A204.1 (cell line): ENCODE results near the gene SPOCK1.

Experiments used
- FAIRE-seq: peaks from 2 replicates; lab custom pipeline; 2012; peaks lifted over from hg19 to GRCh38; lab: Jason Lieb, UNC

Gene SPOCK1

GRCh38 chr5:137218471-137218870, 280.7 kb downstream of the SPOCK1 start:
- no peak for FAIRE-seq

- no peak for FAIRE-seq
Observed at GRCh38 chr5:137217599-137218200, 281.4 kb downstream of the SPOCK1 start.

GRCh38 chr5:137216976-137217598, 282.0 kb downstream of the SPOCK1 start:
- no peak for FAIRE-seq

- FAIRE-seq, result no peak
Observed at GRCh38 chr5:137215780-137216179, 283.3 kb downstream of the SPOCK1 start.

GRCh38 chr5:137215261-137215660, 283.9 kb downstream of the SPOCK1 start:
- FAIRE-seq, result no peak

GRCh38 chr5:137214446-137215189, 284.5 kb downstream of the SPOCK1 start:
- no peak for FAIRE-seq

- no peak for FAIRE-seq
Observed at GRCh38 chr5:137212471-137212870, 286.7 kb downstream of the SPOCK1 start.

GRCh38 chr5:137209232-137209809, 289.8 kb downstream of the SPOCK1 start:
- no peak for FAIRE-seq

- no peak for FAIRE-seq
Observed at GRCh38 chr5:137207023-137207760, 291.9 kb downstream of the SPOCK1 start.

GRCh38 chr5:137206030-137206715, 293.0 kb downstream of the SPOCK1 start:
- FAIRE-seq, result no peak

- no peak for FAIRE-seq
Observed at GRCh38 chr5:137205231-137206027, 293.7 kb downstream of the SPOCK1 start.

GRCh38 chr5:137203011-137203632, 296.0 kb downstream of the SPOCK1 start:
- no peak for FAIRE-seq

GRCh38 chr5:137201876-137202275, 297.2 kb downstream of the SPOCK1 start:
- FAIRE-seq, result no peak

GRCh38 chr5:137200906-137201700, 298.0 kb downstream of the SPOCK1 start:
- FAIRE-seq, result no peak

- FAIRE-seq, result no peak
Observed at GRCh38 chr5:137199966-137200365, 299.2 kb downstream of the SPOCK1 start.

- FAIRE-seq, result no peak
Observed at GRCh38 chr5:137199201-137199600, 299.9 kb downstream of the SPOCK1 start.

GRCh38 chr5:137195483-137195882, 303.6 kb downstream of the SPOCK1 start:
- FAIRE-seq, result no peak

- no peak for FAIRE-seq
Observed at GRCh38 chr5:137194300-137194699, 304.8 kb downstream of the SPOCK1 start.

- no peak for FAIRE-seq
Observed at GRCh38 chr5:137192293-137192743, 306.8 kb downstream of the SPOCK1 start.

GRCh38 chr5:137191179-137191578, 307.9 kb downstream of the SPOCK1 start:
- FAIRE-seq, result no peak
